Ishikawa (cell line): ENCODE data around the gene PEAK3.

Experiments
- CEBPB ChIP-seq: IDR thresholded peaks from 2 replicates; pipeline ENCODE4 v1.6.1; 2012
- EGR1 ChIP-seq: IDR thresholded peaks from 2 replicates; pipeline ENCODE4 v1.6.1; 2012
- EP300 ChIP-seq: IDR thresholded peaks from 2 replicates; pipeline ENCODE4 v1.6.1; 2012; ENCODE audit warnings: borderline replicate concordance
- TAF1 ChIP-seq: IDR thresholded peaks from 2 replicates; pipeline ENCODE4 v1.6.1; 2012; ENCODE audit warnings: low read depth, mild to moderate bottlenecking
- USF1 ChIP-seq: IDR thresholded peaks from 2 replicates; pipeline ENCODE4 v1.6.1; 2012

GRCh38 chr19:2282862-2283237 lies 875 bp upstream of the PEAK3 start:
- TF ChIP-seq USF1 = no peak
- no peak for TF ChIP-seq EP300
- no peak for TF ChIP-seq TAF1
- TF ChIP-seq EGR1 = no peak
- TF ChIP-seq CEBPB = no peak
